LNCAP (cell line): ENCODE data around the gene OR6K6.

Experiments
- CTCF ChIP-seq: fragments of 450-650 bp; IDR thresholded peaks from 2 replicates; pipeline ENCODE4 v1.5.1; 2017; ENCODE audit warnings: mild to moderate bottlenecking

OR6K6 gene

GRCh38 chr1:158754420-158754819 is at the start of gene OR6K6:
TSS of gene OR6K6 (plus strand) at chr1:158754720. CDS start at chr1:158754888, 168 bp downstream.
- TF ChIP-seq CTCF: no peak

- TF ChIP-seq CTCF: no peak
Measured at GRCh38 chr1:158706096-158706495, 48.4 kb upstream of the OR6K6 start.

- no peak for TF ChIP-seq CTCF
Measured at GRCh38 chr1:158711098-158711497, 43.4 kb upstream of the OR6K6 start.

- no peak for TF ChIP-seq CTCF
Measured at GRCh38 chr1:158714754-158715153, 39.8 kb upstream of the OR6K6 start.

GRCh38 chr1:158716335-158716734 is 38.2 kb upstream of the OR6K6 start:
- no peak for TF ChIP-seq CTCF

- no peak for TF ChIP-seq CTCF
Measured at GRCh38 chr1:158717344-158717743, 37.2 kb upstream of the OR6K6 start.

GRCh38 chr1:158719664-158720063 is 34.9 kb upstream of the OR6K6 start:
- TF ChIP-seq CTCF: no peak

GRCh38 chr1:158720620-158721019 is 33.9 kb upstream of the OR6K6 start, which contains the start of gene OR6K3:
TSS of gene OR6K3 (minus strand) at chr1:158720720. CDS start at chr1:158718115, 2,605 bp downstream.
- TF ChIP-seq CTCF: no peak
